ENCODE data around the gene CASP14.
"Not testable (repeated sequence)": the region's sequence is repeated elsewhere in the genome, so short reads cannot be mapped to it uniquely, and the experiment has no call there.

CASP14 gene

GRCh38 chr19:15070386-15070785, 21.1 kb downstream of the CASP14 start:
- DNase-seq (ENCODE audit: low read depth in 2 of 3, low spot score in 1 of 3), result not testable (repeated sequence)

- DNase-seq (ENCODE audit: low read depth in 2 of 3, low spot score in 1 of 3), result no peak
These were observed 23.8 kb downstream of the CASP14 start for GRCh38 chr19:15072930-15073647.

GRCh38 chr19:15074371-15074770, 25.1 kb downstream of the CASP14 start:
- no peak for DNase-seq (ENCODE audit: low read depth in 2 of 3, low spot score in 1 of 3)

GRCh38 chr19:15075806-15076205, 26.5 kb downstream of the CASP14 start:
- no peak for DNase-seq (ENCODE audit: low read depth in 2 of 3, low spot score in 1 of 3)

GRCh38 chr19:15080002-15080401, 30.7 kb downstream of the CASP14 start:
- DNase-seq (ENCODE audit: low read depth in 2 of 3, low spot score in 1 of 3), result not testable (repeated sequence)

GRCh38 chr19:15081911-15082310, 32.6 kb downstream of the CASP14 start, which contains the start of gene OR1I1:
OR1I1 (plus strand) TSS chr19:15082211; CDS start chr19:15087066, 4,855 bp downstream.
- DNase-seq (ENCODE audit: low read depth in 2 of 3, low spot score in 1 of 3), result no peak

GRCh38 chr19:15087182-15087581, 37.9 kb downstream of the CASP14 start:
- DNase-seq (ENCODE audit: low read depth in 2 of 3, low spot score in 1 of 3), result no peak

- peak in 2 of 3 donors; percentile 10 to 77 for DNase-seq (ENCODE audit: low read depth in 2 of 3, low spot score in 1 of 3)
These were observed 42.9 kb downstream of the CASP14 start for GRCh38 chr19:15091918-15092753.

GRCh38 chr19:15093001-15093400, 43.7 kb downstream of the CASP14 start:
- DNase-seq (ENCODE audit: low read depth in 2 of 3, low spot score in 1 of 3), result no peak

GRCh38 chr19:15096223-15096622, 46.9 kb downstream of the CASP14 start:
- no peak for DNase-seq (ENCODE audit: low read depth in 2 of 3, low spot score in 1 of 3)

GRCh38 chr19:15097980-15098379, 48.7 kb downstream of the CASP14 start:
- not testable (repeated sequence) for DNase-seq (ENCODE audit: low read depth in 2 of 3, low spot score in 1 of 3)

GRCh38 chr19:15098460-15098859, 49.2 kb downstream of the CASP14 start:
- DNase-seq (ENCODE audit: low read depth in 2 of 3, low spot score in 1 of 3), result no peak

- no peak for DNase-seq (ENCODE audit: low read depth in 2 of 3, low spot score in 1 of 3)
These were observed 49.8 kb downstream of the CASP14 start for GRCh38 chr19:15099017-15099582.

GRCh38 chr19:15101479-15102082, 52.3 kb downstream of the CASP14 start:
- peak; percentile 33 to 72 (median 39) for DNase-seq (ENCODE audit: low read depth in 2 of 3, low spot score in 1 of 3)

- no peak for DNase-seq (ENCODE audit: low read depth in 2 of 3, low spot score in 1 of 3)
These were observed 54.7 kb downstream of the CASP14 start for GRCh38 chr19:15104003-15104402.

- DNase-seq (ENCODE audit: low read depth in 2 of 3, low spot score in 1 of 3), result no peak
These were observed 55.1 kb downstream of the CASP14 start for GRCh38 chr19:15104411-15104810.

GRCh38 chr19:15105044-15105443, 55.8 kb downstream of the CASP14 start:
- DNase-seq (ENCODE audit: low read depth in 2 of 3, low spot score in 1 of 3), result no peak

- peak in 2 of 3 donors; percentile 16 to 23 for DNase-seq (ENCODE audit: low read depth in 2 of 3, low spot score in 1 of 3)
These were observed 58.1 kb downstream of the CASP14 start, which contains the start of gene SYDE1 for GRCh38 chr19:15107061-15108010. SYDE1 (plus strand) TSS chr19:15107401; CDS start chr19:15107434, 33 bp downstream.

Data from stimulated activated CD4-positive, alpha-beta T cell treated with anti-CD3 and anti-CD28 coated beads, Interleukin-12 subunit alpha, Interleukin-12 subunit beta, amount 100 ng/mL, for 48 hours (primary cell).